Activated naive CD8-positive, alpha-beta T cell treated with anti-CD3 and anti-CD28 coated beads for 36 hours (primary cell): ENCODE results near the gene TTC33. TPM values are rescaled to one million over a fixed set of nuclear protein-coding genes. Genes with fewer than 3 reads are reported as not detected.
"Not testable (repeated sequence)": the region's sequence is repeated elsewhere in the genome, so short reads cannot be mapped to it uniquely, and the experiment has no call there.

Experiments
- DNase-seq: peaks from one replicate; pipeline ENCODE4 v3.0.0; 2021
- H3K27ac Mint-ChIP-seq: one replicate; pipeline ENCODE4 v1.8.0; 2022; ENCODE audit warnings: mild to moderate bottlenecking, moderate library complexity, mixed read lengths
- H3K27me3 Mint-ChIP-seq: one replicate; pipeline ENCODE4 v1.8.0; 2022; ENCODE audit warnings: mild to moderate bottlenecking, mixed read lengths
- H3K36me3 Mint-ChIP-seq: one replicate; pipeline ENCODE4 v1.8.0; 2021; ENCODE audit warnings: mild to moderate bottlenecking, mixed read lengths
- H3K4me1 Mint-ChIP-seq: one replicate; pipeline ENCODE4 v1.8.0; 2021; ENCODE audit warnings: mixed read lengths
- H3K4me3 Mint-ChIP-seq: one replicate; pipeline ENCODE4 v1.8.0; 2022; ENCODE audit warnings: mild to moderate bottlenecking, moderate library complexity, mixed read lengths
- H3K9me3 Mint-ChIP-seq: one replicate; pipeline ENCODE4 v1.8.0; 2022; ENCODE audit warnings: mixed read lengths
- total RNA-seq, 2 experiments: library from RNA; stranded (reverse); gene quantifications; one replicate each; pipeline ENCODE4 v1.2.3, GENCODE V29; 2021

The TTC33 gene
- total RNA-seq, 2 experiments from 2014 or later = 16.8 to 18.1 TPM

- Mint-ChIP-seq H3K4me1 (peaks cover 8% of the 10 kb centered on the region), H3K27ac (no peak overlapping the region), H3K4me3 (no peak overlapping the region)
Measured at GRCh38 chr5:40757400-40757799, 1.6 kb upstream of the TTC33 start.

GRCh38 chr5:40755093-40755406, 711 bp downstream of the TTC33 start:
- Mint-ChIP-seq H3K9me3 (no peaks in the 10 kb centered on the region), H3K27me3 (no peaks in the 10 kb centered on the region), H3K36me3 (peaks cover 27% of the 10 kb centered on the region), H3K27ac (no peak overlapping the region), H3K4me1 (peaks cover 17% of the 10 kb centered on the region), H3K4me3 (no peak overlapping the region)
- peak; percentile 56 for DNase-seq

More at GRCh38 chr5:40757400-40757799, 1.6 kb upstream of the TTC33 start:
- H3K36me3 Mint-ChIP-seq = peaks cover 12% of the 10 kb centered on the region
- no peaks in the 10 kb centered on the region for H3K27me3 Mint-ChIP-seq
- no peaks in the 10 kb centered on the region for H3K9me3 Mint-ChIP-seq
- DNase-seq = no peak

- no peak overlapping the region for H3K4me3 Mint-ChIP-seq
- H3K27ac Mint-ChIP-seq = no peak overlapping the region
- H3K9me3 Mint-ChIP-seq = no peaks in the 10 kb centered on the region
- no peak for DNase-seq
- H3K4me1 Mint-ChIP-seq = peaks cover 17% of the 10 kb centered on the region
- H3K36me3 Mint-ChIP-seq = peaks cover 26% of the 10 kb centered on the region
- no peaks in the 10 kb centered on the region for H3K27me3 Mint-ChIP-seq
Measured at GRCh38 chr5:40754381-40755092, 1.2 kb downstream of the TTC33 start.

GRCh38 chr5:40746703-40747102, 9.1 kb downstream of the TTC33 start:
- H3K27ac Mint-ChIP-seq = no peak overlapping the region
- H3K4me3 Mint-ChIP-seq = no peak overlapping the region
- DNase-seq = no peak
- no peaks in the 10 kb centered on the region for H3K9me3 Mint-ChIP-seq
- peaks cover 22% of the 10 kb centered on the region for H3K4me1 Mint-ChIP-seq
- peaks cover 23% of the 10 kb centered on the region for H3K36me3 Mint-ChIP-seq
- no peaks in the 10 kb centered on the region for H3K27me3 Mint-ChIP-seq

- H3K4me3 Mint-ChIP-seq = no peak overlapping the region
- peaks cover 11% of the 10 kb centered on the region for H3K9me3 Mint-ChIP-seq
- H3K27ac Mint-ChIP-seq = no peak overlapping the region
- DNase-seq = no peak
- peaks cover 14% of the 10 kb centered on the region for H3K4me1 Mint-ChIP-seq
- H3K36me3 Mint-ChIP-seq = peaks cover 32% of the 10 kb centered on the region
- no peaks in the 10 kb centered on the region for H3K27me3 Mint-ChIP-seq
Measured at GRCh38 chr5:40743771-40744170, 12.0 kb downstream of the TTC33 start.

- no peak overlapping the region for H3K4me3 Mint-ChIP-seq
- H3K27me3 Mint-ChIP-seq = no peaks in the 10 kb centered on the region
- DNase-seq = no peak
- H3K27ac Mint-ChIP-seq = no peak overlapping the region
- H3K36me3 Mint-ChIP-seq = peaks cover 34% of the 10 kb centered on the region
- peaks cover 11% of the 10 kb centered on the region for H3K9me3 Mint-ChIP-seq
- peaks cover 16% of the 10 kb centered on the region for H3K4me1 Mint-ChIP-seq
Measured at GRCh38 chr5:40738502-40738901, 17.3 kb downstream of the TTC33 start.

- H3K36me3 Mint-ChIP-seq = peaks cover 25% of the 10 kb centered on the region
- no peak overlapping the region for H3K4me3 Mint-ChIP-seq
- no peak for DNase-seq
- H3K27me3 Mint-ChIP-seq = no peaks in the 10 kb centered on the region
- H3K4me1 Mint-ChIP-seq = peaks cover 15% of the 10 kb centered on the region
- peaks cover 11% of the 10 kb centered on the region for H3K9me3 Mint-ChIP-seq
- H3K27ac Mint-ChIP-seq = no peak overlapping the region
Measured at GRCh38 chr5:40736103-40736875, 19.5 kb downstream of the TTC33 start.

GRCh38 chr5:40735609-40736008, 20.2 kb downstream of the TTC33 start:
- H3K9me3 Mint-ChIP-seq = peaks cover 7% of the 10 kb centered on the region
- peaks cover 16% of the 10 kb centered on the region for H3K4me1 Mint-ChIP-seq
- no peak overlapping the region for H3K4me3 Mint-ChIP-seq
- H3K27me3 Mint-ChIP-seq = no peaks in the 10 kb centered on the region
- H3K36me3 Mint-ChIP-seq = peaks cover 19% of the 10 kb centered on the region
- no peak overlapping the region for H3K27ac Mint-ChIP-seq
- DNase-seq = no peak

GRCh38 chr5:40734986-40735385, 20.8 kb downstream of the TTC33 start:
- Mint-ChIP-seq H3K9me3 (peaks cover 3% of the 10 kb centered on the region), H3K27ac (no peak overlapping the region), H3K4me3 (no peak overlapping the region), H3K36me3 (peaks cover 15% of the 10 kb centered on the region), H3K27me3 (no peaks in the 10 kb centered on the region), H3K4me1 (peaks cover 19% of the 10 kb centered on the region)
- DNase-seq = no peak

- DNase-seq = no peak
- H3K4me1 Mint-ChIP-seq = peaks cover 19% of the 10 kb centered on the region
- no peak overlapping the region for H3K27ac Mint-ChIP-seq
- no peak overlapping the region for H3K4me3 Mint-ChIP-seq
- no peaks in the 10 kb centered on the region for H3K27me3 Mint-ChIP-seq
- H3K9me3 Mint-ChIP-seq = no peaks in the 10 kb centered on the region
- peaks cover 9% of the 10 kb centered on the region for H3K36me3 Mint-ChIP-seq
Measured at GRCh38 chr5:40733879-40734563, 21.7 kb downstream of the TTC33 start.

- Mint-ChIP-seq H3K4me1 (peaks cover 19% of the 10 kb centered on the region), H3K27ac (no peak overlapping the region), H3K9me3 (no peaks in the 10 kb centered on the region), H3K36me3 (peaks cover 6% of the 10 kb centered on the region), H3K4me3 (no peak overlapping the region), H3K27me3 (no peaks in the 10 kb centered on the region)
- no peak for DNase-seq
Measured at GRCh38 chr5:40733434-40733833, 22.3 kb downstream of the TTC33 start.

GRCh38 chr5:40722497-40722911, 33.3 kb downstream of the TTC33 start:
- H3K4me3 Mint-ChIP-seq, H3K9me3 Mint-ChIP-seq, H3K27ac Mint-ChIP-seq, H3K27me3 Mint-ChIP-seq, DNase-seq, H3K4me1 Mint-ChIP-seq: not testable (repeated sequence)
- peaks cover 43% of the 10 kb centered on the region for H3K36me3 Mint-ChIP-seq

GRCh38 chr5:40720069-40720468, 35.7 kb downstream of the TTC33 start:
- Mint-ChIP-seq H3K9me3 (peaks cover 6% of the 10 kb centered on the region), H3K4me1 (peaks cover 11% of the 10 kb centered on the region), H3K27me3 (no peaks in the 10 kb centered on the region), H3K4me3 (no peak overlapping the region), H3K36me3 (peaks cover 44% of the 10 kb centered on the region), H3K27ac (no peak overlapping the region)
- no peak for DNase-seq

- H3K4me3 Mint-ChIP-seq = no peak overlapping the region
- H3K4me1 Mint-ChIP-seq = peaks cover 11% of the 10 kb centered on the region
- DNase-seq = no peak
- H3K36me3 Mint-ChIP-seq = peaks cover 35% of the 10 kb centered on the region
- no peaks in the 10 kb centered on the region for H3K27me3 Mint-ChIP-seq
- H3K27ac Mint-ChIP-seq = no peak overlapping the region
- peaks cover 6% of the 10 kb centered on the region for H3K9me3 Mint-ChIP-seq
Measured at GRCh38 chr5:40717281-40717680, 38.5 kb downstream of the TTC33 start.

GRCh38 chr5:40716590-40716989, 39.2 kb downstream of the TTC33 start:
- DNase-seq = no peak
- H3K27ac Mint-ChIP-seq = no peak overlapping the region
- peaks cover 5% of the 10 kb centered on the region for H3K9me3 Mint-ChIP-seq
- no peaks in the 10 kb centered on the region for H3K27me3 Mint-ChIP-seq
- H3K36me3 Mint-ChIP-seq = peaks cover 33% of the 10 kb centered on the region
- H3K4me3 Mint-ChIP-seq = no peak overlapping the region
- H3K4me1 Mint-ChIP-seq = peaks cover 11% of the 10 kb centered on the region
